HG02885 (cell line): ENCODE data around the gene GRK4.
A peak's percentile ranks its signal among the peaks of the same experiment; 100 is the strongest.
"Not testable (repeated sequence)": the region's sequence is repeated elsewhere in the genome, so short reads cannot be mapped to it uniquely, and the experiment has no call there.

Experiments
- ATAC-seq: cut with Tn5 transposase; IDR thresholded peaks from one replicate; pipeline ENCODE4 v1.9.1; 2021; ENCODE audit warnings: mild to moderate bottlenecking; ENCODE audit not compliant: unreplicated experiment, poor library complexity

The GRK4 gene

GRCh38 chr4:2930135-2930757 is 33.1 kb upstream of the GRK4 start:
- ATAC-seq: no peak

- ATAC-seq: no peak
Measured at GRCh38 chr4:2930758-2931511, 32.4 kb upstream of the GRK4 start.

DNA sequence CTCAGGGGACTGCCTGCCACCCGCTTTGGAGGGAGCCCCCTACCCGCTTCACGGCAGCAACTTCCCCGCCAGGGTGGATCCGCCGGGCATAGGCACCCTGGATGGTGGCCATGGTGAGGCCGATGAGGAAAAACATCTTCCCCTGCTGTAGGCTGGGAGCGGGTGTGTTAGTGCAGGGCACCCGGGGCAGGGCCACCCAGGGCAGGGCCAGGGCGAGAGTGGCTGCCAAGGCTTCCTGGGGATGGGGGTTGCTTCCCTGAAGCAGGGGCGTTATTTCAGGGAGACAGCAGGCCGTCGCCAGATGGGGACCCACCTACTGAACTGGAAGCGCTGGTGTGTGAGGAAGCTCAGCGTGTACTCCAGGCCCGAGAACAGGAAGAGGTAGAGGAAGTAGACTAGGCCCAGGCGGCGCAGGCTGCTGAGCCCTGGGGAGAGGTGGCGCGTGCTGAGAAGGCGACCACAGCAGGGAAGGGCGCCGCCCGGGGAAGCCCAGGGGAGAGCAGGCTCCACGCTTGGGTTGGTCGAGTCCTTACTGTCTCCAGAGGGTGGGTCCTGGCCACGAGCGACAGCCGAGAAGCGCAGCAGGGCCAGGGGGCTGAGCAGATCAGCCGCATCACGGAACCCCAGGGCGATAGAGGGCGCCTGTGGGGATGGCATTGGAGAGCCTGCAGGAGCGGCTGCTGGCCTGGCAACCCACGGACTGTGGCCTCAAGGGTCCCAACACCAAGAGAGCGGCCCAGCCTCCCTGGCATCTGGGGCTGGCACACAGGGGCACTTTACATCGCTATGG is 31.7 kb upstream of the GRK4 start:
- ATAC-seq: peak; percentile 42

DNA sequence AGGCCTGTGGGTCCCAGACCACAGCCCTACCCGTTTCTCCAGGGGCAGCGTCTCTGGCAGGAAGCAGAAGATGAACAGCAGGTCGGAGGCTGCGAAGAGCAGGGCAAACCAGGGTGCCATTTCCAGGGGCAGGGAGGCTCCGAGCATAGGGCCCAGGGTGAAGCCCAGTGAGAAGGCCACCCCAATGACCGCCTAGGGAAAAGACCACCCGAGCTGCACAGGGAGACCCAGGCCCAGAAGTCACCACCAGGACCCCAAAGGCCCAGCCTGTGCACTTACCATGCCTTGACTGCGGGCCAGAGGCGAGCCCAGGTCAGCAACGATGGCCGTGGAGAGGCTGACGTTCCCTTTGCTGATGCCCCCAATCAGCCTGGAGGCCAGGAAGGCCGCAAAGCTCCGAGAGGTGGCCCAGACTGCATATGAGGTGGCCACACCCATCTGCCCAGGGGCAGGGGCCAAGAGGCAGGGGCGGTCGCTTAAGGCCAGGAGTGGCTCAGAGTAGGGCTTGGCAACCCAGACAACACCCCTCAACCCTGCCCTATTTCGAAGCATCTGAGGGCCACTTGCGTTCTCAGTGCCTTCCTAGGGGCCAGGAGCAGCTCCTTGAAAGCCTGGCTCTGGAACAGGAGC is 30.9 kb upstream of the GRK4 start:
- ATAC-seq: no peak

DNA sequence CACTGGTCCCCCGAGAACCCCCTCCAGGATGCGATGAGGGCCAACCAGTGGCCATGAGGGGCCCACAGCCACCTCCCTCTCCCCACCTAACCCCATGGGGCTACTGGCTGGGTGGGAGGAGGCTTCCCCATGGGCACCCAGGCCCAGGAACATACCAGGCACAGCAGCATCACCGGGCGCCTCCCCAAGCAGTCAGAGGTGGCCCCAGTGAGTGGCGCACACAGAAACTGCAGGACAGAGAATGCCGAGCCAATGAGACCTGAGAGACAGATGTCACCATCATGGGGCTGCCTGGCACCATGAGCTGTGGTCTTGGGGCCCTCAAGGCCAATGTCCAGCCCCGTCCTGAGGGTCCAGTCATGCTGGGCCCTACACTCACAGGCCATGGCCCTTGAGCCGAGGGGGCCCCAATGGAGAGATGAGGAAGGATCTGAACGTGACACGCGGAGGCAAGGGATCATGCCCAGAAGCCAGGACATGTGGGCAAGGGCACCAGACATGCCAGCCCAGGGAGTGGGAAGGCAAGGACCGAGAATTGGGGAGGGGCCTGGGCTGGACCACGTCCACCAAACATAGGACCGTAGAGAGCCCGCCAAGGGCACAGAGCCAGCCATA is 30.3 kb upstream of the GRK4 start:
- no peak for ATAC-seq

GRCh38 chr4:2933566-2934076 is 29.8 kb upstream of the GRK4 start:
- ATAC-seq: no peak

- no peak for ATAC-seq
Measured at GRCh38 chr4:2934077-2934812, 29.1 kb upstream of the GRK4 start.

DNA sequence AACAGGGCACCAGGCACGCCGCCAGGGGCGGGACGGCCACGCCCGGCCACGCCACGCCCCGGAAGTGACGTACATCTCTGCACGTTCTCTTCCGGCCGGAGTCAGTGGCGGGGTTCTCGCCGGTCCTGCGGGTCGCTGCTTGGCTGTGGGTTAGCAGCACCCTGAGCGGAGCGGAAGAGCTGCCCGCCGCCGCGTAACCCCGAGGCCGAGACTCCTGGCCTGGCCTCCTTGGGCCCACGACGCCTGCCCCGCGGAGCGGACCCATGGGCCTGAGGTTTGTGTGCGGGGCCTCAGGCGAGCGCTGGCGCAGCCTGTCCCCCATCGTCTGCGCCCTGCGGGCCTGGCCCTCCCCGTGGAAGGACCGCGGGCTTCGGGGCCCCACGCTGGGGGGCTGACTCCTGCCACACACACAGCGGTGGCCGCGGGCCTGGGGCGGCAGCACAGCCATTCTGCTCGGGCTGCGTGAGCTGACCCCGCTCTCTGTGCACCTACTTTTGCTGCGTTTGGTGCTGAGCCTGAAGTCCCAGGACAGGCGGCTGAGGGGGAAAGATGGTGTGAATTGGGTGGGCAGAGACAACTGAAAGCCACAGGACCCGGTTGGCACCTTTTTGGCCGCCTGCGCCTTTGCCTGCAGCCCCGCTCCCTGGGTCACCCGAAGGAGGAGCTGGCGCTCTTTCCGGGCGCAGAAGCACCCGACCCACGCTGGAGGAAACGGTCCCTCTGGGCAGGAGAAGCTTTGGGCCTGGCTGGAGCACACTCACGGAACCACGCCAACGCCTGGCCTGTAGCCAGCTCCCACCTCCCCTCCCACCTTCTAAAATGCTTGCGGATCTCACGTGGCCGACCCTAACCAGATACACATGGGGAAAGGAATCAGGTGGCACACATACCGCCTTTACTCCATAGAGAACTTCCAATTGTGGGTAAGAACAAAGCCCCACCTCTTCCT is 28.3 kb upstream of the GRK4 start:
- ATAC-seq: peak; percentile 65

DNA sequence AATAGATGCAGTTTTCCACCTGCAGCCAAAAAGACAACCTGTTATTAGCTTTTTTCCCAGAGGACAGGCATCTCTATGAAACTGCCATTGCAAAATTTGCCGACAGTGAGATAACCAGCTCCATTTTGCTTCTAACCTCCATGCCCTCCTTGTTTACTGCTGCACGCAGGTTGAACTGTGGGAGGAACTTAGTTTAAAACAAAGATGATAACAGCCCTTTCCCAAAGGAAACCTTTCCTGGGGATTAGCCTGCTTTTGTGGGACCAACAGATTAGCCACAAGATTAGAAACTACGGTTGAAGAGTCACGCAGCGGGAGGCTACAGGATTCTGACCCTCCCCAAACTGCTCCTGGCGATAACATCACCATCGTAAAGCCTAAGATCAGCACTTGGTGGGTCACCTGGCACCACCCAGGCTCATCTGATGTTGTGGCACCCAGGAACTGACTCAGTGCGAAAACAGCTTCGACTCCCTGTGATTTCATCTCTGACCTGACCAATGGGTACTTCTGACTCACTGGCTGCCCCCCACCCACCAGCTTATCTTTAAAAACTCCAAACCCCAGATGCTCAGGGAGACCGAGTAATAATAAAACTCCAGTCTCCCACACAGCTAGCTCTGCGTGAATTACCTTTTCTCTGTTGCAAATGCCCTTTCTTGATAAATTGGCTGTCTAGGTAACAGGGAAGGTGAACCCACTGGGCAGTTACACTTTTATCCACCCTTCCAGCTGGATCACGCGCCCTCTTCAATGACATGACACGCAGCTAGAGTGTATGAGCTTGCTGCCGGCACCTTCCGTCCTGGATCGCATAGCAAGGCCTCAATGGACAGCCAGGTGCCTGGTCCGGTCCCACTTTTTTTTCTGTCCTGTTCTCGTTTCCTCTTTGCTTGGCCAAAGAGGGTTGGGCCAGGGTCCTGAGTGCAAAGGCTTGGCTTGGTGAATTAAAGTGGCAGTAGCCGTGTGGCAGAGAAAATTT is 27.3 kb upstream of the GRK4 start:
- ATAC-seq: no peak

- peak; percentile 33 for ATAC-seq
Measured at GRCh38 chr4:2936773-2937145, 26.6 kb upstream of the GRK4 start.

- ATAC-seq: no peak
Measured at GRCh38 chr4:2937146-2937857, 26.1 kb upstream of the GRK4 start.

DNA sequence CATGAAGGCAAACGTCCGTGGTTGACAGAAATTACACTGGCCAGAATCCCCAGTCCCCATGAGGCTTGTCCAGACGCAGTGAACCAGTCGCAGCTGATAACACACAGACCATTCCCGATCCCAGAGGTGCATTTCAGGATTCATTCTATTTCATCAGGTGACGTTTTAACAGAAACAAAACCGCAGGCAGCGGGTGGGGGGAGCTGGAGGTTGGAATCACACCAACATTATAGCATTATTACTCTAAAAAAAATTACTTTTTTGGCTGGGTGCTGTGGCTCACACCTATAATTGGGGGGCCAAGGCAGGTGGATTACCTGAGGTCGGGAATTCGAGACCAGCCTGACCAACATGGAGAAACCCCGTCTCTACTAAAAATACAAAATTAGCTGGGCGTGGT is 25.4 kb upstream of the GRK4 start:
- no peak for ATAC-seq

GRCh38 chr4:2938411-2938810 is 25.0 kb upstream of the GRK4 start:
- ATAC-seq: not testable (repeated sequence)

DNA sequence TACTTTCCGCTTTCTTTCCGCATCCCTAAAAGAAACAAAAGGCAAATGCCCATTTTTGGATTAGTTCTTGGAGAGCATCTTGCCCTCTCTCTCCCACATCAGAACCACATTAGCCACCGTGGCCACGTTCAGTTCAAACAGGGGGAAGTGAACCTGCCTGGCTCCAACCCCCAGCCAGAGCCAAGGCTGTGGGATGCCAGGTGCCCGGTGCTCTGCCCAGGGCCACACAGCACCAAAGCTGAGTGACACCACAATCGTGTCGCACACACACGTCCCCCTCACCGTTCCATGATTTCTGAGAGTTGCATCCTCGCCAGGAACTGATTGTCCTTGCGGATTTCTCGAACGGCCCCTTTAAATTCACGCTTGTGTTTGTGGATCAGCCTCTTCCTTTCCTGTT is 24.5 kb upstream of the GRK4 start:
- ATAC-seq: no peak

GRCh38 chr4:2939383-2940243 is 23.8 kb upstream of the GRK4 start:
- ATAC-seq: no peak
